Coronary artery (tissue), 2 donors: ENCODE data around the gene CCDC63.
A peak's percentile ranks its signal among the peaks of the same experiment; 100 is the strongest.

Source experiments
- DNase-seq: peaks from one replicate; pipeline ENCODE4 v3.0.0-alpha.2; 2017; ENCODE audit warnings: low spot score
- H3K27ac ChIP-seq, 2 donors: fragments of 200-600 bp; sonication (generic); one replicate each; pipeline ENCODE4 v1.5.1; 2016 to 2019
- H3K4me3 ChIP-seq: fragments of 200-600 bp; sonication (generic); 2 replicates; pipeline ENCODE4 v1.5.1; 2016; ENCODE audit warnings: mild to moderate bottlenecking, moderate library complexity
- CTCF ChIP-seq: fragments of 200-600 bp; sonication (generic); IDR thresholded peaks from one replicate; pipeline ENCODE4 v1.5.1; 2019; ENCODE audit warnings: antibody characterized with exemption

The CCDC63 gene

GRCh38 chr12:110872100-110872499 is 25.3 kb downstream of the CCDC63 start:
- TF ChIP-seq CTCF, result no peak
- Histone ChIP-seq H3K27ac (no peak overlapping the region), H3K4me3 (no peak overlapping the region)
- no peak for DNase-seq

- H3K4me3 ChIP-seq, result no peak overlapping the region
- no peak for TF ChIP-seq CTCF
- no peak overlapping the region for H3K27ac ChIP-seq
- no peak for DNase-seq
Measured at GRCh38 chr12:110874351-110874750, 27.6 kb downstream of the CCDC63 start.

GRCh38 chr12:110874781-110875180 is 28.0 kb downstream of the CCDC63 start:
- Histone ChIP-seq H3K4me3 (no peak overlapping the region), H3K27ac (no peak overlapping the region)
- no peak for TF ChIP-seq CTCF
- no peak for DNase-seq

GRCh38 chr12:110880651-110881050 is 33.9 kb downstream of the CCDC63 start:
- Histone ChIP-seq H3K4me3 (no peak overlapping the region), H3K27ac (no peak overlapping the region)
- TF ChIP-seq CTCF, result no peak
- no peak for DNase-seq

GRCh38 chr12:110883251-110883650 is 36.5 kb downstream of the CCDC63 start:
- no peak for TF ChIP-seq CTCF
- Histone ChIP-seq H3K27ac (no peak overlapping the region), H3K4me3 (no peak overlapping the region)
- no peak for DNase-seq

GRCh38 chr12:110885152-110885840 is 38.5 kb downstream of the CCDC63 start:
- TF ChIP-seq CTCF, result no peak
- no peak for DNase-seq
- Histone ChIP-seq H3K4me3 (no peak overlapping the region), H3K27ac (no peak overlapping the region)

- Histone ChIP-seq H3K27ac (no peak overlapping the region), H3K4me3 (peak overlapping the region; percentile 66)
- no peak for TF ChIP-seq CTCF
- no peak for DNase-seq
Measured at GRCh38 chr12:110888256-110888991, 41.6 kb downstream of the CCDC63 start.
